HG02763 (cell line): Measurements from ENCODE around the gene TBC1D22A.

ENCODE experiments used
- ATAC-seq: cut with Tn5 transposase; IDR thresholded peaks from one replicate; pipeline ENCODE4 v1.9.1; 2021; ENCODE audit warnings: mild to moderate bottlenecking, moderate library complexity; ENCODE audit not compliant: unreplicated experiment

TBC1D22A gene

GRCh38 chr22:47063606-47064005 is 301.2 kb downstream of the TBC1D22A start:
- no peak for ATAC-seq

DNA sequence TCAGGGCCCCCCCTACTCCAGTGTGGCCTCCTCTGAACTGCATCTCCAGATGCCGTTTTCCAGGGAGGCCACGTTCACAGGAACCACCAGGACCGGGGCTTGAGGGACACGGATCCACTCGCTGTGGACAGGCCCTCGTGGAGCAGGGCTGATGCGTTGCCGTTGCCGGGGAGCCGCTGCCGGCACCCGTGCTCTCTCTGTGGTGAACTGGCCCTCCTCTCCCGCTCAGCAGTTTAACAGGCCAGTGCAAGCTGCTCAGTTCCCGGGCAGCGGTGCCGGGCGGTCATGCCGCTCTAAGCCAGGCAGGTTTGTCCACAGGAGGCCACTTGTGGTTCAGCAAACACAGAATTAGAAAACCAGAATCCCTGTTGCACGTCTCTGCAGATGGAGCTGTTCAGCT is 301.6 kb downstream of the TBC1D22A start:
- ATAC-seq: no peak

DNA sequence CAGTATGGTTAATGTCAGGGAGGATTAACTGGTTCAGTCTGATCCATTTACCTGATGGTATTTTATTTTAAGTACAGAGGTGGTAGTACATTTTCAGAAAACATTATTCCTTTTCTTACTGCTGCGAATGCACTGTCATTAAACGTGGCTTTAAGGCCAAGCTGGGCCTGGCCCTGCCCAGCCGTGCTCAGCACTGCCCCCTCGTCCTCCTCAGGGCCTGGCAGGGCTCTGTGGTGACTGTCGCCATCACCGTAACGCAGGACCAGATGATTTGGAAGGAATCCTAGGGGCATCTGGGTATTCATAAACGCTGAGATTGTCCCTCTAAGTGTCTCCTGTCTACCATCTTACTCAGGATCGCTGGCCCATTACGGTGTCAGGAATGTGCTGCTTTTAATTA is 302.0 kb downstream of the TBC1D22A start:
- ATAC-seq: no peak

GRCh38 chr22:47065756-47066615 is 303.5 kb downstream of the TBC1D22A start:
- no peak for ATAC-seq

DNA sequence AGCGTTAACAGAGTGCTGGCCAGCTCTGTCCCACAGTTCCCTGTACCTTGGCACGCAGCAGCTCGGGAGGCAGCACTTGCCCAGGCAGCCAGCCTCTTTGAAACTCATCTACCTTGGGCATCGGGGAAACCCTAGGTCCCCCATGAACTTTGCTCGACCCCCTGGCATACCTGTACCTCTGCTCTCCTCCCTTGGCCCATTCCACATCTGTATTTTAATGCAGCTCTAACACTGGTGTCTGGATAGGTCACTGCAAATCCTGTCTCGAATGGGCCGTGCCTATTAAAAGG is 304.1 kb downstream of the TBC1D22A start:
- no peak for ATAC-seq

GRCh38 chr22:47067321-47067890 is 305.0 kb downstream of the TBC1D22A start:
- no peak for ATAC-seq

DNA sequence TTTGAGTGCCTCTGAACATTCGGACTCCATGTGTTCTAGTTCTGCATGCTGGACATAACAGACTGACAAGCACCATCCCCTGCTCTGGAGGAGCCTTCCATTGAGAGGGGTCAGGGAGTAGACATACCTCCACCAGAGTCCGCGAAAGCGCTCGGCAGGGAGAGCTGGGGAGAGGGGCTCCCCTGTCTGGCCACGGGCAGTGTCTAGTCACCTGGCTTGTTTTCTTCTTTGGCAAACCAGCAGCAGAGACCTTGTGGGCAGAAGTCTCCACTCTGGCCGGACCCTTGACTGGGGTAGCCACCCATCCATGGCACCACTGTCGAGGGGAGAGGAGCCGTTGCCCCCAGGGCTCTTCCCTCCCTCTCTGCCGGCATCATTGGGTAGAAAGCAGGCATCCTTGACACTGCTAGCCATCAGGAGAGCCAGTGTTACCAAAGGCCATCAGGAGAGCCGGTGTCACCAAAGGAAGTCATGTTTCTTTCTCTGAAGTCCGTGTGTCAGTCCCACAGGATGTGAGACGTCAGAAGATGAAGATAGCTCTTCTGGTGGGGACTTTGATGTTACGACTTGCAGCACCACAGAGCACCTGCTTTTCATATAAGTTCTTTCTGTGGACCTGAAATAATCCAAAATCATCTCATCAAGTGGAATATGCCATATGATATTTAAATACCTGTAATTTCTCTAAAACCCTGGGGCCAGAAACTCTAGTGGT is 305.6 kb downstream of the TBC1D22A start:
- ATAC-seq: no peak

DNA sequence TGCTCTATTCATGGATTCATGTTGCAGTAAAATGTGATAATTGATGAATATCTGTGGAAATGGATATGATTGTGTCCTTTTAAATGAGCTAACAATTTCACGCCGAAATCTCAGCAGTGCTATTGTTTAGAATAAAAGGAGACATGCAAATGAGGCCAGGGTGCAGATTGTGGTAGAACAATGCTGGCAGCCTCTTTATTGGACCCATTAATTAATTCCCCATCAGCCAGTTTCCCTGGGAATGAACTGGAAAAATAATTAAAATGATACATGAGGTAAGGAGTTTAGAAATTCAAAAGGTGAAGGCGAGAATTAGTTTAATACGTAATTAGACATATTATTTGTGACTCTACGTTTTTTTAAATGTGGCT is 306.2 kb downstream of the TBC1D22A start:
- ATAC-seq: no peak

DNA sequence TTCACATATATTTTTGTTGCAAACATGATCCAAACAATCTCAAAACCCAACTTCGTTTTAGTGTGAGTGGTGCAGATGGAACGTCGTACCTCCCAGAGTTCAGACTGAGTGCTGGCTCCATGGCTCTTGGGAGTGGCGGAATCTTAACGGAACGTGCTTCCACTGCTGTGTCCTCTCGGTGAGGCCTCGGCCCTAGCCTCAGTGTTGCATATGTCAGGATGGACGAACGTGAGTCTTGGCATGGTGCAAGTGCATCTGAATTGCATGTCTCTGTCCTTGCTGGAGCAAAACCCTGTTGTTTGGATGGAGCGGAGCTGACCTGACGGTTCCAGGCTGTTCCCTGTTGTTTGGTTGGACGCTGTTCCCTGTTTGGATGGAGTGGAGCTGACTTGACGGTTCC is 306.8 kb downstream of the TBC1D22A start:
- no peak for ATAC-seq

GRCh38 chr22:47071078-47071806 is 308.8 kb downstream of the TBC1D22A start:
- no peak for ATAC-seq

- no peak for ATAC-seq
Observed at GRCh38 chr22:47071807-47072641, 309.6 kb downstream of the TBC1D22A start.

DNA sequence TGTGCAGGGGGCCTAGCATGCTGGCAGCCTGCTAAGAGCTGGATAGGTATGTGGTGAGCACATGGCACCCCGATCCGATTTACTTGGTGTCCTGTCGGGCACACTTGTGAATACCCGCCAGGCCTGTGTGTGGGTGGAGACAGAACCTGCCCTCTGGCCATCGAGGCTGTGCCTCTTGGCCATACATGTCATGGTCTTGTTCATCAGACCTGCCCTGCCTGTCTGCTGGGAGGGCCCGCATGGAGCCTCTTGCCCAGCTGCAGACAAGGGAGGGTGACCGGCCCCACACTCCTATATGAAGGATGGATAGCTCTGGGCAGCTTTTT is 310.2 kb downstream of the TBC1D22A start:
- no peak for ATAC-seq

GRCh38 chr22:47073075-47073474 is 310.6 kb downstream of the TBC1D22A start:
- no peak for ATAC-seq

- ATAC-seq: no peak
Observed at GRCh38 chr22:47074105-47074504, 311.7 kb downstream of the TBC1D22A start.

DNA sequence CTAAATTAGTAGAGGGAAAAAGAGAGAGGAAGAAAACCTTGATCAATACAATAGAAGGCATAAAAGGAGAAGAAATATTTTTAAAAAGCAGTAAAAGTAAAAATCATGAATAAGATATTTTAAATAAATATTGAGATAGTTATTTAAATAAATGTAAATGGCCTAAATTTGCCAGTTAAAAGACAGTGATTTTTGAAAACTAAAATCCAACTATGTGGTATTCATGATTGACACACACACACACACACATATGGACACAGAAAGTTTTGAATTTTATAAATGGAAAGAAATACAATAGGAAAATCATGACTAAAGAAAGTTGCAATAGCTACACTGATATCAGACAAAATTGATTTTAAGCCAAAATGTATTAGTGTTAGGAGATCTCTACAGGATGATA is 313.1 kb downstream of the TBC1D22A start:
- no peak for ATAC-seq

DNA sequence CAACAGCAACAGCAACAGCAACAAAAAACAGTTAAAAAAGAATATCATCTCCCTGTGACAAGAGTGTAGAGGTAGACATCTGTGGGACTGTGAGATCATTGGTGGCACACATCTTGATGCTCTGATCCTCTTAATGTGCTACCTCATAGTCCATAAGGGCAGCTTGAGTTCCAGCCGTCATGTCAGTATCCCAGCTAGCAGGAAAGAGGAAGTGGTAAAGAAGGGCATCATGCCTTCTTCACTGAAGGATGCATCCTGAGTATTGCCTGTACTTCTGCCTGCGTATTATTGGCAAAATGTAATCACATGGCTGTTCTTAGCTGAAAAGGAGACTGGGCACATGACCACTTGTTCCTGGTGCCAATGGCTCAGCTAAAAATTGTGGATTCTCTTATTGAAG is 314.3 kb downstream of the TBC1D22A start:
- ATAC-seq: no peak

DNA sequence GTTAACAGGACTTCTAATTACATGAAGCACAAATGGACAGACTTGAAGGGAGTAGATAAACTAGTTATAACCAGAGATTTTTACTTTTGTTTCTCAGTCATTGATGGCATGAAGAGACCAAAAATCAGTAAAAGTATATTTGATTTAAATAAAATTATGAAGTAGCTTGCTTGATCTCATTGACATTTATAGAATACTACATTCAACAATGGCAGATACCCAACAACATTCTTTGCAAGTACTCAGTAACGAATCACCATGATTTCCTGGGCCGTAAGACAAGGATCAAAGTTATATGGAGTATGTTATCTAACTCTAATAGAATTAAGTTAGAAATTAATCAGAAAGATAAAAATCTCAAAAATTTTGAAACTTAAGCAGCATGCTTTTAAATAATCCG is 317.6 kb downstream of the TBC1D22A start:
- ATAC-seq: no peak

DNA sequence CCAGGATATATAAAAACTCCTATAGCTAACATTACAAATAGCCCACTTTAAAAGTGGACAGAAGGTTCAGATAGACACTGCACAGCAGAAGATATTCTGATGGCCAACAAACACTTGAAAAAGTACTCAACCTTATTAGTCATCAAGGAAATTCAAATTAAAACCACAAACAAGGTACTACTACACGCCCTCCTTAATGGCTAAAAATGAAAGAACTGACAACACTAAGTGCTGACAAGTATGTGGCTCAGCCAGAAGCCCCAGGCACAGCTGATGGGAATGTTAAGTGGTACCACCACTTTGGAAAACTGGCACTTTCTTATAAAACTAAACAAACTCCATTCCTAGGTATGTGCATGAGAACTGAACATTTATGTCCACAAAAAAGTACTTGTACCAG is 320.1 kb downstream of the TBC1D22A start:
- ATAC-seq: no peak

- no peak for ATAC-seq
Observed at GRCh38 chr22:47083379-47083986, 321.0 kb downstream of the TBC1D22A start.

- ATAC-seq: no peak
Observed at GRCh38 chr22:47084226-47084625, 321.8 kb downstream of the TBC1D22A start.
